Activated T-cell treated with anti-CD3 and anti-CD28 coated beads for 4 hours (primary cell): Measurements from ENCODE around the gene MTNR1A.

Experiments
- DNase-seq: peaks from one replicate; pipeline ENCODE4 v3.0.0-alpha.2; 2020

The MTNR1A gene

GRCh38 chr4:186485150-186485549 lies 70.2 kb downstream of the MTNR1A start:
- no peak for DNase-seq

GRCh38 chr4:186483656-186484055 lies 71.7 kb downstream of the MTNR1A start:
- no peak for DNase-seq
